HCT116 (cell line): ENCODE results near the gene RNF112. TPM values are rescaled to one million over a fixed set of nuclear protein-coding genes. Genes with fewer than 3 reads are reported as not detected.

Experiments used
- ATAC-seq: fragments of 200-7000 bp; cut with Tn5 transposase; 2 replicates; pipeline ENCODE4 v1.9.1; 2020; ENCODE audit warnings: mild to moderate bottlenecking, moderate library complexity
- BruUV-seq: library from RNA; stranded (reverse); fragments of 400-500 nt; replicated peaks from 2 replicates; lab custom pipeline; 2021; lab: Mats Ljungman, UMichigan
- CTCF ChIA-PET: fragments of 300-600 bp; sonication (Branson Sonifier 250); formaldehyde crosslinking; loops from one replicate; lab custom pipeline; 2021; ENCODE audit warnings: antibody characterized with exemption; lab: Charles Lee
- POLR2A ChIA-PET: fragments of 300-600, 350-600 bp; sonication (Branson Sonifier 250); formaldehyde crosslinking; loops from one replicate; lab custom pipeline; 2021; ENCODE audit warnings: antibody characterized with exemption; lab: Charles Lee
- RAD21 ChIA-PET, 2 experiments: fragments of 300-600 bp; sonication (Branson Sonifier 250); formaldehyde crosslinking; loops; one replicate each; lab custom pipeline; 2023; ENCODE audit warnings: low total read pairs in 2 of 2; ENCODE audit not compliant: uncharacterized antibody in 2 of 2, unreplicated experiment in 2 of 2, low non-redundant PET in 1 of 2; lab: Charles Lee
- DNase-seq: peaks from one replicate; pipeline ENCODE4 v3.0.0-alpha.2; 2010; ENCODE audit warnings: low read depth, low spot score
- H2AFZ ChIP-seq: fragments of 200-600 bp; shearing (Covaris generic), sonication (generic); 2 replicates; pipeline ENCODE4 v1.6.1; 2017; ENCODE audit warnings: low read depth, mixed run types, mixed read lengths, antibody characterized with exemption, low read length; ENCODE audit not compliant: poor library complexity, severe bottlenecking
- H3K27ac ChIP-seq: 2 replicates; pipeline ENCODE4 v1.5.1; 2012; ENCODE audit warnings: low read depth, low read length
- H3K27me3 ChIP-seq: fragments of 200-600 bp; sonication (generic); 2 replicates; pipeline ENCODE4 v1.6.1; 2016; ENCODE audit warnings: mixed run types, low read length, mixed read lengths; ENCODE audit not compliant: insufficient read depth
- H3K36me3 ChIP-seq, 2 experiments: fragments of 200-500 bp in 1 of 2; fragments of 200-600 bp in 1 of 2; sonication (Bioruptor generic) in 1 of 2; sonication (generic) in 1 of 2; 2 replicates each; pipeline versions ENCODE4 v1.5.1 to v1.6.1; 2014 to 2016; ENCODE audit warnings: low read length in 2 of 2, inconsistent platforms in 1 of 2, mixed read lengths in 1 of 2, mixed run types in 1 of 2; ENCODE audit not compliant: insufficient read depth in 2 of 2, control insufficient read depth in 1 of 2
- H3K4me1 ChIP-seq, 2 experiments: fragments of 200-600 bp in 1 of 2; sonication (generic) in 1 of 2; 2 replicates each; pipeline versions ENCODE4 v1.5.1 to v1.6.1; 2012 to 2017; ENCODE audit warnings: low read length in 2 of 2, inconsistent platforms in 1 of 2, mild to moderate bottlenecking in 1 of 2, mixed read lengths in 1 of 2, mixed run types in 1 of 2, moderate library complexity in 1 of 2; ENCODE audit not compliant: insufficient read depth in 2 of 2, control insufficient read depth in 1 of 2
- H3K4me2 ChIP-seq: fragments of 200-600 bp; sonication (generic); 2 replicates; pipeline ENCODE4 v1.6.1; 2017; ENCODE audit warnings: mixed run types, low read length, mixed read lengths
- H3K4me3 ChIP-seq, 2 experiments: fragments of 200-600 bp in 1 of 2; sonication (generic) in 1 of 2; replicated peaks in 1 of 2; 2 replicates each; pipeline ENCODE4 v1.5.1; 2011 to 2016; ENCODE audit warnings: low read length in 2 of 2, control low read depth in 1 of 2, low read depth in 1 of 2, mild to moderate bottlenecking in 1 of 2, mixed read lengths in 1 of 2, mixed run types in 1 of 2
- H3K79me2 ChIP-seq: fragments of 200-600 bp; sonication (generic); 2 replicates; pipeline ENCODE4 v1.6.1; 2017; ENCODE audit warnings: mild to moderate bottlenecking, mixed run types, low read length, moderate library complexity, mixed read lengths; ENCODE audit not compliant: insufficient read depth
- H3K9ac ChIP-seq: fragments of 200-600 bp; sonication (generic); 2 replicates; pipeline ENCODE4 v1.6.1; 2016; ENCODE audit warnings: low read length, mixed read lengths
- H3K9me2 ChIP-seq: fragments of 200-600 bp; sonication (generic), shearing (Covaris generic); 2 replicates; pipeline ENCODE4 v1.6.1; 2017; ENCODE audit warnings: mixed run types, mild to moderate bottlenecking, moderate library complexity; ENCODE audit not compliant: insufficient read depth
- H3K9me3 ChIP-seq, 2 experiments: fragments of 200-500 bp in 1 of 2; fragments of 200-600 bp in 1 of 2; sonication (Bioruptor generic) in 1 of 2; sonication (generic) in 1 of 2; 2 replicates each; pipeline ENCODE4 v1.6.1; 2014 to 2017; ENCODE audit warnings: low read length in 2 of 2, mixed read lengths in 2 of 2, inconsistent platforms in 1 of 2, low read depth in 1 of 2, mild to moderate bottlenecking in 1 of 2, mixed run types in 1 of 2, moderate library complexity in 1 of 2; ENCODE audit not compliant: control insufficient read depth in 1 of 2, insufficient read depth in 1 of 2
- H4K20me1 ChIP-seq: fragments of 200-600 bp; sonication (generic), shearing (Covaris generic); 2 replicates; pipeline ENCODE4 v1.6.1; 2017; ENCODE audit warnings: mixed run types, mild to moderate bottlenecking, moderate library complexity; ENCODE audit not compliant: insufficient read depth
- CBX3 ChIP-seq: IDR thresholded peaks from 2 replicates; pipeline ENCODE4 v1.6.1; 2012; ENCODE audit warnings: low read depth
- CEBPB ChIP-seq: IDR thresholded peaks from 2 replicates; pipeline ENCODE4 v1.6.1; 2012; ENCODE audit warnings: low read depth
- EGR1 ChIP-seq: IDR thresholded peaks from 2 replicates; pipeline ENCODE4 v1.6.1; 2012; ENCODE audit warnings: low read depth
- ELF1 ChIP-seq: IDR thresholded peaks from 2 replicates; pipeline ENCODE4 v1.6.1; 2012; ENCODE audit warnings: low read depth, borderline replicate concordance
- EZH2 ChIP-seq: fragments of 200-600 bp; sonication (generic); IDR thresholded peaks from 2 replicates; pipeline ENCODE4 v1.6.1; 2017; ENCODE audit warnings: antibody characterized with exemption, mixed run types
- EZH2phosphoT487 ChIP-seq: fragments of 200-600 bp; IDR thresholded peaks from 2 replicates; pipeline ENCODE4 v1.6.1; 2018; ENCODE audit warnings: antibody characterized with exemption, borderline replicate concordance
- FOSL1 ChIP-seq: IDR thresholded peaks from 2 replicates; pipeline ENCODE4 v1.6.1; 2012; ENCODE audit warnings: low read depth
- JUND ChIP-seq: IDR thresholded peaks from 2 replicates; pipeline ENCODE4 v1.6.1; 2012
- POLR2AphosphoS5 ChIP-seq: IDR thresholded peaks from 2 replicates; pipeline ENCODE4 v1.6.1; 2011; ENCODE audit warnings: mild to moderate bottlenecking, low read depth, low read length, moderate library complexity
- SP1 ChIP-seq: IDR thresholded peaks from 2 replicates; pipeline ENCODE4 v1.6.1; 2012; ENCODE audit warnings: low read depth
- SRF ChIP-seq: IDR thresholded peaks from 2 replicates; pipeline ENCODE4 v1.6.1; 2012; ENCODE audit warnings: low read depth
- TCF7L2 ChIP-seq: IDR thresholded peaks from 2 replicates; pipeline ENCODE4 v1.7.0; 2011; ENCODE audit warnings: borderline replicate concordance, inconsistent platforms; ENCODE audit not compliant: insufficient read depth, insufficient read length; ENCODE audit errors: extremely low read depth
- YY1 ChIP-seq: IDR thresholded peaks from 2 replicates; pipeline ENCODE4 v1.6.1; 2011; ENCODE audit warnings: low read length, low read depth, moderate library complexity, mild to moderate bottlenecking; ENCODE audit not compliant: insufficient replicate concordance; ENCODE audit errors: extremely low read depth
- ZFX ChIP-seq: fragments of 450-650 bp; IDR thresholded peaks from 2 replicates; pipeline ENCODE4 v1.6.1; 2017
- intact Hi-C: fragments of 100-400 bp; cut with micrococcal nuclease; formaldehyde crosslinking; loops from 2 replicates; pipeline ENCODE4 v1.10.0; 2022
- total RNA-seq: library from RNA; stranded (reverse); gene quantifications from one replicate; pipeline ENCODE4 v1.2.1, GENCODE V29; 2021; ENCODE audit not compliant: unreplicated experiment
- TF ChIP-seq, protein P1 (sequence below), 3 experiments: fragments of 200-600 bp in 1 of 3; sonication (generic) in 1 of 3; IDR thresholded peaks in 2 of 3; conservative IDR thresholded peaks in 1 of 3; 2 replicates each; pipeline ENCODE4 v1.5.1; 2012 to 2017; ENCODE audit warnings: low read depth in 2 of 3, low read length in 2 of 3, antibody characterized with exemption in 1 of 3, borderline replicate concordance in 1 of 3, control low read depth in 1 of 3, mild to moderate bottlenecking in 1 of 3, mixed read lengths in 1 of 3, mixed run types in 1 of 3, moderate library complexity in 1 of 3; ENCODE audit not compliant: insufficient read depth in 1 of 3
- TF ChIP-seq, protein P2 (sequence below): IDR thresholded peaks from 2 replicates; pipeline ENCODE4 v1.6.1; 2011; ENCODE audit warnings: mild to moderate bottlenecking, low read length, moderate library complexity; ENCODE audit not compliant: insufficient replicate concordance; ENCODE audit errors: extremely low read depth
- TF ChIP-seq, protein P3 (sequence below): IDR thresholded peaks from 2 replicates; pipeline ENCODE4 v1.6.1; 2012
- TF ChIP-seq, protein P4 (sequence below): IDR thresholded peaks from 2 replicates; pipeline ENCODE4 v1.6.1; 2012; ENCODE audit warnings: low read depth
- TF ChIP-seq, protein P5 (sequence below): IDR thresholded peaks from 2 replicates; pipeline ENCODE4 v1.6.1; 2012

The RNF112 gene
- total RNA-seq, 1 experiment from 2014 or later, result 0.98 TPM

DNA sequence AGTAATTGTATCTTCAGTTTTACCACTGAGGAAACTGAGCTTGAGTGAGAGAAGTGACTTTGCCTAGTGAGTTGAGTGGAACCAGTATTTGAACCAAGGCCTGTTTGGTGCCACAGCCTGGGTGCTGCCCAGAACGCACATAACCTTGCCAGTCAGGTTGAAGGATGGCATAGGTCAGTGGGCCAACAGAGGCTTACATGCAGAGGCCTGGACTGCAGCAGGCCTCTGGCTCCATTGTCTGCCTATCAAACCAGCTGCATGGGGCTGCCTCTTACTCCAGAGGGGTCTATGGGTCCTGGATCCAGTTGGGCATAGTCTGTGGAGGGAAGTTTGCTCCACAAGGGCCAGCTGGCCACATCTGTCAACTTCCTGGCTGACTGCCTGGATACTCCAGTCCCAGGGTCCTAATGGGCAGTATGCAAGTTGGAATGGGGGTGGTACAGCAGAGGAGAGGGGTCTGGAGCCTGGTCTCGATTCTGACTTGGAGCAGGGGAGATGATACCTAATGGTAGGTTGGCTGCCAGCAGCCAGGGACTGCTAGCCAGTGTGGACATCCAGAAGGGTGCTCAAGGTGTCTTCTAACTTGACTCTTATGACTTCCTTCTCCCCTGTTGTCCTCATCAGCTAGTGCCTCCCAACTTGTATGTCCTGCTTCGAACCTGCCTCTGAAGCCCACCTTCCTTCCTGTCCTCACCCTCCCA is 11.1 kb upstream of the RNF112 start:
- H3K36me3 ChIP-seq, result no peaks in the 10 kb centered on the region
- no peak for DNase-seq
- no peaks in the 10 kb centered on the region for H3K79me2 ChIP-seq
- RAD21 ChIA-PET, result no interaction called here
- no peaks in the 10 kb centered on the region for H3K9me3 ChIP-seq
- no peak overlapping the region for H3K4me2 ChIP-seq
- CTCF ChIA-PET, result no interaction called here
- no peak overlapping the region for H3K9ac ChIP-seq
- no peaks in the 10 kb centered on the region for H3K9me2 ChIP-seq
- H3K27me3 ChIP-seq, result no peaks in the 10 kb centered on the region
- H3K27ac ChIP-seq, result no peak overlapping the region
- BruUV-seq, result no TSS peak
- ATAC-seq, result no peak
- TF ChIP-seq, protein P1, sequence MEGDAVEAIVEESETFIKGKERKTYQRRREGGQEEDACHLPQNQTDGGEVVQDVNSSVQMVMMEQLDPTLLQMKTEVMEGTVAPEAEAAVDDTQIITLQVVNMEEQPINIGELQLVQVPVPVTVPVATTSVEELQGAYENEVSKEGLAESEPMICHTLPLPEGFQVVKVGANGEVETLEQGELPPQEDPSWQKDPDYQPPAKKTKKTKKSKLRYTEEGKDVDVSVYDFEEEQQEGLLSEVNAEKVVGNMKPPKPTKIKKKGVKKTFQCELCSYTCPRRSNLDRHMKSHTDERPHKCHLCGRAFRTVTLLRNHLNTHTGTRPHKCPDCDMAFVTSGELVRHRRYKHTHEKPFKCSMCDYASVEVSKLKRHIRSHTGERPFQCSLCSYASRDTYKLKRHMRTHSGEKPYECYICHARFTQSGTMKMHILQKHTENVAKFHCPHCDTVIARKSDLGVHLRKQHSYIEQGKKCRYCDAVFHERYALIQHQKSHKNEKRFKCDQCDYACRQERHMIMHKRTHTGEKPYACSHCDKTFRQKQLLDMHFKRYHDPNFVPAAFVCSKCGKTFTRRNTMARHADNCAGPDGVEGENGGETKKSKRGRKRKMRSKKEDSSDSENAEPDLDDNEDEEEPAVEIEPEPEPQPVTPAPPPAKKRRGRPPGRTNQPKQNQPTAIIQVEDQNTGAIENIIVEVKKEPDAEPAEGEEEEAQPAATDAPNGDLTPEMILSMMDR (IDR thresholded peaks at IDR 0.05 in 2 of 3, conservative IDR thresholded peaks at IDR 0.05 in 1 of 3; ENCODE audit: borderline replicate concordance in 1 of 3, insufficient read depth in 1 of 3, low read depth in 2 of 3, low read length in 2 of 3), result no peak
- TF ChIP-seq EGR1 (no peak), TCF7L2 (no peak), FOSL1 (no peak), EZH2phosphoT487 (no peak), ZFX (no peak), ELF1 (no peak), SP1 (no peak), EZH2 (no peak), SRF (no peak), CEBPB (no peak), POLR2AphosphoS5 (no peak), YY1 (no peak), JUND (no peak), CBX3 (no peak)
- TF ChIP-seq, protein P2, sequence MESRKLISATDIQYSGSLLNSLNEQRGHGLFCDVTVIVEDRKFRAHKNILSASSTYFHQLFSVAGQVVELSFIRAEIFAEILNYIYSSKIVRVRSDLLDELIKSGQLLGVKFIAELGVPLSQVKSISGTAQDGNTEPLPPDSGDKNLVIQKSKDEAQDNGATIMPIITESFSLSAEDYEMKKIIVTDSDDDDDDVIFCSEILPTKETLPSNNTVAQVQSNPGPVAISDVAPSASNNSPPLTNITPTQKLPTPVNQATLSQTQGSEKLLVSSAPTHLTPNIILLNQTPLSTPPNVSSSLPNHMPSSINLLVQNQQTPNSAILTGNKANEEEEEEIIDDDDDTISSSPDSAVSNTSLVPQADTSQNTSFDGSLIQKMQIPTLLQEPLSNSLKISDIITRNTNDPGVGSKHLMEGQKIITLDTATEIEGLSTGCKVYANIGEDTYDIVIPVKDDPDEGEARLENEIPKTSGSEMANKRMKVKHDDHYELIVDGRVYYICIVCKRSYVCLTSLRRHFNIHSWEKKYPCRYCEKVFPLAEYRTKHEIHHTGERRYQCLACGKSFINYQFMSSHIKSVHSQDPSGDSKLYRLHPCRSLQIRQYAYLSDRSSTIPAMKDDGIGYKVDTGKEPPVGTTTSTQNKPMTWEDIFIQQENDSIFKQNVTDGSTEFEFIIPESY, result no peak
- TF ChIP-seq, protein P3, sequence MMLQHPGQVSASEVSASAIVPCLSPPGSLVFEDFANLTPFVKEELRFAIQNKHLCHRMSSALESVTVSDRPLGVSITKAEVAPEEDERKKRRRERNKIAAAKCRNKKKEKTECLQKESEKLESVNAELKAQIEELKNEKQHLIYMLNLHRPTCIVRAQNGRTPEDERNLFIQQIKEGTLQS, result no peak
- TF ChIP-seq, protein P4, sequence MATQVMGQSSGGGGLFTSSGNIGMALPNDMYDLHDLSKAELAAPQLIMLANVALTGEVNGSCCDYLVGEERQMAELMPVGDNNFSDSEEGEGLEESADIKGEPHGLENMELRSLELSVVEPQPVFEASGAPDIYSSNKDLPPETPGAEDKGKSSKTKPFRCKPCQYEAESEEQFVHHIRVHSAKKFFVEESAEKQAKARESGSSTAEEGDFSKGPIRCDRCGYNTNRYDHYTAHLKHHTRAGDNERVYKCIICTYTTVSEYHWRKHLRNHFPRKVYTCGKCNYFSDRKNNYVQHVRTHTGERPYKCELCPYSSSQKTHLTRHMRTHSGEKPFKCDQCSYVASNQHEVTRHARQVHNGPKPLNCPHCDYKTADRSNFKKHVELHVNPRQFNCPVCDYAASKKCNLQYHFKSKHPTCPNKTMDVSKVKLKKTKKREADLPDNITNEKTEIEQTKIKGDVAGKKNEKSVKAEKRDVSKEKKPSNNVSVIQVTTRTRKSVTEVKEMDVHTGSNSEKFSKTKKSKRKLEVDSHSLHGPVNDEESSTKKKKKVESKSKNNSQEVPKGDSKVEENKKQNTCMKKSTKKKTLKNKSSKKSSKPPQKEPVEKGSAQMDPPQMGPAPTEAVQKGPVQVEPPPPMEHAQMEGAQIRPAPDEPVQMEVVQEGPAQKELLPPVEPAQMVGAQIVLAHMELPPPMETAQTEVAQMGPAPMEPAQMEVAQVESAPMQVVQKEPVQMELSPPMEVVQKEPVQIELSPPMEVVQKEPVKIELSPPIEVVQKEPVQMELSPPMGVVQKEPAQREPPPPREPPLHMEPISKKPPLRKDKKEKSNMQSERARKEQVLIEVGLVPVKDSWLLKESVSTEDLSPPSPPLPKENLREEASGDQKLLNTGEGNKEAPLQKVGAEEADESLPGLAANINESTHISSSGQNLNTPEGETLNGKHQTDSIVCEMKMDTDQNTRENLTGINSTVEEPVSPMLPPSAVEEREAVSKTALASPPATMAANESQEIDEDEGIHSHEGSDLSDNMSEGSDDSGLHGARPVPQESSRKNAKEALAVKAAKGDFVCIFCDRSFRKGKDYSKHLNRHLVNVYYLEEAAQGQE, result no peak
- TF ChIP-seq, protein P5, sequence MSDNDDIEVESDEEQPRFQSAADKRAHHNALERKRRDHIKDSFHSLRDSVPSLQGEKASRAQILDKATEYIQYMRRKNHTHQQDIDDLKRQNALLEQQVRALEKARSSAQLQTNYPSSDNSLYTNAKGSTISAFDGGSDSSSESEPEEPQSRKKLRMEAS, result no peak
- intact Hi-C loops, result no loop called here
- peaks cover 14 to 16% of the 10 kb centered on the region in 2 experiments for H3K4me1 ChIP-seq
- no peak overlapping the region for H2AFZ ChIP-seq
- POLR2A ChIA-PET, result interaction anchor here (0.6 kb wide), 2 partner anchors 22 to 138 kb away, joined by 3 to 5 read pairs; partner anchors contain the start of gene MAPK7
- H4K20me1 ChIP-seq, result no peaks in the 10 kb centered on the region
- no peak overlapping the region for H3K4me3 ChIP-seq
